ENCODE results near the gene UBTD1. TPM values are rescaled to one million over a fixed set of nuclear protein-coding genes. Genes with fewer than 3 reads are reported as not detected.
"Not testable (repeated sequence)": the region's sequence is repeated elsewhere in the genome, so short reads cannot be mapped to it uniquely, and the experiment has no call there.

UBTD1 gene
- polyA plus RNA-seq, 3 donors = 9.2 to 12.5 (median 11.3) TPM

- no peak for DNase-seq
Measured at GRCh38 chr10:97510686-97511085, 12.0 kb downstream of the UBTD1 start.

GRCh38 chr10:97511711-97512440 is 13.2 kb downstream of the UBTD1 start:
- no peak for DNase-seq

GRCh38 chr10:97512993-97513392 is 14.3 kb downstream of the UBTD1 start:
- DNase-seq = no peak

- no peak for DNase-seq
Measured at GRCh38 chr10:97514344-97514743, 15.6 kb downstream of the UBTD1 start.

GRCh38 chr10:97515271-97515978 is 16.7 kb downstream of the UBTD1 start:
- no peak for DNase-seq

- no peak for DNase-seq
Measured at GRCh38 chr10:97517096-97517750, 18.5 kb downstream of the UBTD1 start.

GRCh38 chr10:97517778-97518300 is 19.1 kb downstream of the UBTD1 start:
- no peak for DNase-seq

GRCh38 chr10:97518301-97519043 is 19.7 kb downstream of the UBTD1 start:
- no peak for DNase-seq

GRCh38 chr10:97519342-97519741 is 20.6 kb downstream of the UBTD1 start:
- no peak for DNase-seq

GRCh38 chr10:97520520-97520919 is 21.8 kb downstream of the UBTD1 start:
- no peak for DNase-seq

- DNase-seq = no peak
Measured at GRCh38 chr10:97520978-97521761, 22.4 kb downstream of the UBTD1 start.

- DNase-seq = no peak
Measured at GRCh38 chr10:97522071-97522470, 23.3 kb downstream of the UBTD1 start.

GRCh38 chr10:97522937-97523336 is 24.2 kb downstream of the UBTD1 start:
- DNase-seq = no peak

- no peak for DNase-seq
Measured at GRCh38 chr10:97525086-97525485, 26.4 kb downstream of the UBTD1 start.

- DNase-seq = no peak
Measured at GRCh38 chr10:97525683-97526110, 27.0 kb downstream of the UBTD1 start.

- not testable (repeated sequence) for DNase-seq
Measured at GRCh38 chr10:97528876-97529275, 30.2 kb downstream of the UBTD1 start.

GRCh38 chr10:97529685-97530465 is 31.2 kb downstream of the UBTD1 start:
- no peak for DNase-seq

- DNase-seq = no peak
Measured at GRCh38 chr10:97531401-97531986, 32.8 kb downstream of the UBTD1 start.

- peak; percentile 63 for DNase-seq
Measured at GRCh38 chr10:97532935-97533671, 34.4 kb downstream of the UBTD1 start.
